ENCODE results near the gene CEP68. TPM values are rescaled to one million over a fixed set of nuclear protein-coding genes. Genes with fewer than 3 reads are reported as not detected.

Gene CEP68
- polyA plus RNA-seq, 1 of the 3 experiments (the other 2 are of a cell fraction): 6.2 TPM

GRCh38 chr2:65046633-65047407 is 9.4 kb upstream of the CEP68 start:
- no peaks in the 10 kb centered on the region for H3K36me3 ChIP-seq (replicated peaks in 1 of 2; ENCODE audit: control insufficient read depth in 1 of 2, insufficient read depth in 2 of 2, low read length in 1 of 2)
- no peaks in the 10 kb centered on the region for H3K27me3 ChIP-seq (ENCODE audit: insufficient read depth)
- no peaks in the 10 kb centered on the region for H3K9me2 ChIP-seq
- H3K4me1 ChIP-seq (ENCODE audit: control insufficient read depth in 1 of 2, insufficient read depth in 2 of 2, low read depth in 1 of 2, low read length in 1 of 2): no peaks in the 10 kb centered on the region
- H3F3A ChIP-seq (replicated peaks; ENCODE audit: insufficient read depth): no peaks in the 10 kb centered on the region
- no peak overlapping the region for H3K4me3 ChIP-seq (ENCODE audit: low read depth in 2 of 2, low read length in 1 of 2)
- WGBS (ENCODE audit: low lambda C conversion rate): 72% methylated on average over 11 of the region's 11 CpGs
- no peak overlapping the region for H3K27ac ChIP-seq (ENCODE audit: low read depth in 2 of 2, low read length in 1 of 2)
- no peak overlapping the region for H2AFZ ChIP-seq (ENCODE audit: low read depth)
- H3K9ac ChIP-seq: no peak overlapping the region
- no peaks in the 10 kb centered on the region for H3K79me2 ChIP-seq (ENCODE audit: insufficient read depth)
- POLR2A ChIA-PET: no interaction called here
- no peak overlapping the region for H3K4me2 ChIP-seq
- H4K20me1 ChIP-seq (ENCODE audit: insufficient read depth): no peaks in the 10 kb centered on the region
- TF ChIP-seq TAF1 (IDR thresholded peaks at IDR 0.05; ENCODE audit: borderline replicate concordance, low read depth, low read length): no peak
- TF ChIP-seq GATA2 (CRISPR knock-in tag; IDR thresholded peaks at IDR 0.05): no peak
- no peak for TF ChIP-seq CHD2 (IDR thresholded peaks at IDR 0.05; ENCODE audit: low read length, partially characterized antibody)
- TF ChIP-seq RXRA (IDR thresholded peaks at IDR 0.05; ENCODE audit: borderline replicate concordance, low read depth): no peak
- no peak for TF ChIP-seq SIN3A (IDR thresholded peaks at IDR 0.05; ENCODE audit: borderline replicate concordance, low read depth, low read length)
- no peak for TF ChIP-seq RFX5 (IDR thresholded peaks at IDR 0.05; ENCODE audit: low read length)
- no peak for TF ChIP-seq ELF1 (IDR thresholded peaks at IDR 0.05)
- no peak for TF ChIP-seq MEF2A (IDR thresholded peaks at IDR 0.05; ENCODE audit: borderline replicate concordance, low read depth)
- no peak for TF ChIP-seq FOSL2 (IDR thresholded peaks at IDR 0.05; ENCODE audit: borderline replicate concordance, low read depth)
- no peak for TF ChIP-seq REST (IDR thresholded peaks at IDR 0.05; ENCODE audit: low read depth, low read length)
- TF ChIP-seq MXI1 (IDR thresholded peaks at IDR 0.05; ENCODE audit: low read depth, low read length): no peak
- TF ChIP-seq TEAD4 (IDR thresholded peaks at IDR 0.05; ENCODE audit: borderline replicate concordance, insufficient read depth): no peak
- no peak for TF ChIP-seq EP300 (IDR thresholded peaks at IDR 0.05; ENCODE audit: borderline replicate concordance in 1 of 2, low read depth in 1 of 2, low read length in 1 of 2)
- no peak for TF ChIP-seq RCOR1 (IDR thresholded peaks at IDR 0.05; ENCODE audit: low read length)
- TF ChIP-seq ZBTB33 (IDR thresholded peaks at IDR 0.05; ENCODE audit: borderline replicate concordance, low read depth): no peak
- no peak for TF ChIP-seq NFIC (IDR thresholded peaks at IDR 0.05; ENCODE audit: borderline replicate concordance)
- TF ChIP-seq FOXM1 (IDR thresholded peaks at IDR 0.05; ENCODE audit: low read depth): no peak
- no peak for TF ChIP-seq SMC3 (IDR thresholded peaks at IDR 0.05; ENCODE audit: low read depth, low read length)
- no peak for TF ChIP-seq YY1 (IDR thresholded peaks at IDR 0.05; ENCODE audit: low read depth)
- no peak for TF ChIP-seq CTCF (IDR thresholded peaks at IDR 0.05)
- no peak for DNase-seq
- H3K9me3 ChIP-seq: no peaks in the 10 kb centered on the region
- CTCF ChIA-PET: interaction anchor here (1.1 to 7.2 kb wide), 4 partner anchors 10 to 130 kb away, joined by 3 to 53 read pairs (median 11); partner anchors contain the start of gene CEP68
